Measurements from ENCODE around the gene REG1A.

REG1A gene, protein sequence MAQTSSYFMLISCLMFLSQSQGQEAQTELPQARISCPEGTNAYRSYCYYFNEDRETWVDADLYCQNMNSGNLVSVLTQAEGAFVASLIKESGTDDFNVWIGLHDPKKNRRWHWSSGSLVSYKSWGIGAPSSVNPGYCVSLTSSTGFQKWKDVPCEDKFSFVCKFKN

DNA sequence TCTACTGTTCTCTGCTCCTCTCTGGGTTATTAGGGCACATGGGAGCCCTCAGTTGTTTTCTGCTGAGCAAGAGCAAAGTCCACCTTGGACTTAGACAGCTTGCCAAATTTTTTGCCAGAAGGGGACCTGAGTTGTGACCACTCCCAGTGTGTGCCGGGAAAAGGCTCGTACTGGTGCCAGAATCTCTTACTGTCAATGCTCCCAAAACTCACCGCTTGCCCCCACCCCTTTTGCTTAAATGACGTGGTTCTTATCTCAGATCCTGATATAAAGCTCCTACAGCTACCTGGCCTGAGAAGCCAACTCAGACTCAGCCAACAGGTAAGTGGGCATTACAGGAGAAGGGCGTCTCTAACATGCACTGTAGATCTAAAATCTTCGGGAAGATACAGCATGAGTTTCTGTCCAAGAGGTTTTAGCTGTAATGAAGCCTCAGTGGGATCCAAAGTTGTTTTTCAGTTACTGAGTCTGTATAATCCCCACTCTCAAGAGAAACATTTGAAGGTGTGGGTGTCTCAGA, at the start of gene REG1A:
Gene REG1A (plus strand): TSS at position 295 of the 520 bp plus-strand sequence. CDS start 374 bp downstream, outside the sequence.
- H3K4me3 ChIP-seq (ENCODE audit: low read depth, low read length): no peak within 1 kb of the TSS
- TF ChIP-seq, protein P1, sequence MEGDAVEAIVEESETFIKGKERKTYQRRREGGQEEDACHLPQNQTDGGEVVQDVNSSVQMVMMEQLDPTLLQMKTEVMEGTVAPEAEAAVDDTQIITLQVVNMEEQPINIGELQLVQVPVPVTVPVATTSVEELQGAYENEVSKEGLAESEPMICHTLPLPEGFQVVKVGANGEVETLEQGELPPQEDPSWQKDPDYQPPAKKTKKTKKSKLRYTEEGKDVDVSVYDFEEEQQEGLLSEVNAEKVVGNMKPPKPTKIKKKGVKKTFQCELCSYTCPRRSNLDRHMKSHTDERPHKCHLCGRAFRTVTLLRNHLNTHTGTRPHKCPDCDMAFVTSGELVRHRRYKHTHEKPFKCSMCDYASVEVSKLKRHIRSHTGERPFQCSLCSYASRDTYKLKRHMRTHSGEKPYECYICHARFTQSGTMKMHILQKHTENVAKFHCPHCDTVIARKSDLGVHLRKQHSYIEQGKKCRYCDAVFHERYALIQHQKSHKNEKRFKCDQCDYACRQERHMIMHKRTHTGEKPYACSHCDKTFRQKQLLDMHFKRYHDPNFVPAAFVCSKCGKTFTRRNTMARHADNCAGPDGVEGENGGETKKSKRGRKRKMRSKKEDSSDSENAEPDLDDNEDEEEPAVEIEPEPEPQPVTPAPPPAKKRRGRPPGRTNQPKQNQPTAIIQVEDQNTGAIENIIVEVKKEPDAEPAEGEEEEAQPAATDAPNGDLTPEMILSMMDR (IDR thresholded peaks at IDR 0.05; ENCODE audit: low read depth, low read length): no peak
- in situ Hi-C loops (cut with HindIII; ENCODE audit: low sequenced_read_pairs): no loop called here
- no peak for DNase-seq (ENCODE audit: low read depth, low spot score)

DNA sequence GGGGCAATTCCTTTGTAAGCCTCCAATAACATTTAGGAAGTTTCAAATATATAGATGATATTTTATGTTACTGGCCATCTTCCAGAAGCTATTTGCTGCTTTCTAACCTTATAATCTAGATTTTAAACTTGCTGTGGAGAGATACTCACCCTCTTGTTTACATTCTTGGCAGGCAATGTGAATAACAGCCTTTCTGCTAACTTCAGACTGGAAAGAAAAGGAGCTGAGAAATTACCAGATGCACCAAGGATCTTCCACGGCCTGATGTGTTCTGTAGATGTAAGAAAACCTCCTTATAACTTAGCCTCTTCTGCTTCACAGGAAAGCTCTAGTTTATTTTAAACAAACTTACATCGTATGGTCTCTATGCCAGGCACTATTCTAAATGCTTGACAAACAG, 49.2 kb upstream of the REG1A start:
- TF ChIP-seq, protein P1 (IDR thresholded peaks at IDR 0.05; ENCODE audit: low read depth, low read length): no peak
- no peak for DNase-seq (ENCODE audit: low read depth, low spot score)
- in situ Hi-C loops (cut with HindIII; ENCODE audit: low sequenced_read_pairs): no loop called here
- H3K4me3 ChIP-seq (ENCODE audit: low read depth, low read length): no peak overlapping the region

DNA sequence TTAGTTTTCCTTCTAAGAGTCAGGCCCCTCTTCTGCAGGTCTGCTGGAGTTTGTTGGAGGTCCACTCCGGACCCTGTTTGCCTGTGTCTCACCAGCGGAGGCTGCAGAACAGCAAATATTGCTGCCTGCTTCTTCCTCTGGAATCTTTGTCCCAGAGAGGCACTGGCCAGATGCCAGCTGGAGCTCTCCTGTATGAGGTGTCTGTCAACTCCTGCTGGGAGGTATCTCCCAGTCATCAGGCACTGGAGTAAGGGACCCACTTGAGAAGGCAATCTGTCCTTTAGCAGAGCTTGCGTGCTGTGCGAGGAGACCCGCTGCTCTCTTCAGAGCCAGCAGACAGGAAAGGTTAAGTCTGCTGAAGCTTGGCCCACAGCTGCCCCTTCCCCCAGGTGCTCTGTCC, 37.3 kb upstream of the REG1A start:
- H3K4me3 ChIP-seq (ENCODE audit: low read depth, low read length): no peak overlapping the region
- in situ Hi-C loops (cut with HindIII; ENCODE audit: low sequenced_read_pairs): no loop called here
- no peak for DNase-seq (ENCODE audit: low read depth, low spot score)
- TF ChIP-seq, protein P1 (IDR thresholded peaks at IDR 0.05; ENCODE audit: low read depth, low read length): no peak

DNA sequence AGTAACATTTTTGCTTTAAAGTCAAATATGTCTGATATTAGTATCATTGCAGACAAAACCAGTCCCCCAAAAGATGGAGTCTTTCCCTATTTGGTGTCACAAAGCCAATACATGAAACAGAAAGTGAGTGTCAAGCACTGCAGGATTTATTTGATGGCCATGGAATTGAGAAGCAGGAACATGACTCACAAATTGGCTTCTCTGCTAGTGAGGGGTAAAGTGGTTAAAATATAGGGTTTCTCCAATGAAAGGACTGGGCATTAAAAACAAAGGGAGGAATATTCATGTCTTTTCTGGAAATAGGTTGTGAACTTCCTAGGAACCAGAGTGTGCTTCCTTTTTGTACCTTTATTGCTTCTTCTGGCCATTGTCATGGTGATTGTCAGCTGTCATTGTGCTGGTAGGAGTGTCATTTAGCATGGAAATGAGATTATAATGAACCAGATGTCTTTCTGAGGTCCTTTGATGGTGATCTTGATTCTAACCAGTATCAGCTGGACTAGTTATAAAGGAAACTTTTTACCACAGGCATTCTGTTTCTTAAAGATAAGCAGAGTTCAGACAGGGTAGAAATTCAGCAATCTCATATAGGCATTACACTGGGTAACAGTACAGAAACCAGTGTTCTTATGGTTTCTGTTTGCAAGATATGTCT, 36.6 kb upstream of the REG1A start:
- TF ChIP-seq, protein P1 (IDR thresholded peaks at IDR 0.05; ENCODE audit: low read depth, low read length): no peak
- no peak overlapping the region for H3K4me3 ChIP-seq (ENCODE audit: low read depth, low read length)
- DNase-seq (ENCODE audit: low read depth, low spot score): no peak
- in situ Hi-C loops (cut with HindIII; ENCODE audit: low sequenced_read_pairs): no loop called here

DNA sequence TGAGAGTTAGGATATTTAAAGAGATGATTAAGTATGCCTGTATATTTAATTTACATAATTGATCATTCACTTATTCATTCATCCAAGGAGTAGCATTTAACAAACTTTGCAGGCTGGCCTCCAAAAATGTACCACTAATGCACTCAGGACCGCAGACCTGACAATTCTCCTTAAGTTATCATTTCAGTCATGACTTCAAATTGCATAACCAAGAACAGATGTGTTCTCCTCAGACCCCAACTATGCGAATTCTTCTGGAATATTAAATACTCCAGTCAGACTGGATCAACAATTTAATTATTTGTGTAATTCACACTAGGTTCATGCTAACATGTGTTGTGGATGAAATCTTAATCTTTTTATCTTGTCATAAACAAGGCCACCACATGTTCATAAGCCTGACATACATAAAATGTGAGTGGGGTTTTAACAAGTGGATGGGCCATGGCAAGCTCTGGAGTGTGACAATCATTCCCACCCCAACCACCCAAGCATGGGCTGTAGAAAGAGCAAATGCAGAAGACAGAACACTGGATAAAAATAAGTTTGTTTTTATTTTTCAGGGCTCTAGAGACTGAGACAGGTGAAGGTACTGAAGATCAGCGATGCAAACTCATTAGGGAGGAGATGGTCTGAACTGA, 35.7 kb upstream of the REG1A start:
- DNase-seq (ENCODE audit: low read depth, low spot score): no peak
- TF ChIP-seq, protein P1 (IDR thresholded peaks at IDR 0.05; ENCODE audit: low read depth, low read length): no peak
- in situ Hi-C loops (cut with HindIII; ENCODE audit: low sequenced_read_pairs): no loop called here
- no peak overlapping the region for H3K4me3 ChIP-seq (ENCODE audit: low read depth, low read length)

DNA sequence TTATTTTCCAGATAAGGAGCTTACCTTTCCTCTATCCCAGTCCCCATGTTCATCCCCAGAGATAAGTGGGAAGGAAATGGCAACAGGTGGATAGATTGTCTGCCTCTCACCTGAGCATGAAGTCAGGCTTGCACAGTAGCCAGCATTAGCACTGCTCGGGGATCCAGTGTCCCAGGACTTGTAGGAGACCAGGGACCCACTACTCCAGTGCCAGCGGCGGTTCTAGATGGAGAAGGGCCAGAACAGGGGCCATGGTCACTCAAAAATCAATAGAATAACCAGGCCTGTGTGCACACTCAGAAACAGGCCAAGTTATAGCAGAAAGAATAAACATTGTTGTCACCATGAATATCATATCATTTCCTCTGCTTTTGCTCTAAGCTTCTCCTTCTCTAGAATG, 34.9 kb upstream of the REG1A start:
- in situ Hi-C loops (cut with HindIII; ENCODE audit: low sequenced_read_pairs): no loop called here

More for the DNA sequence above, 34.9 kb upstream of the REG1A start:
- TF ChIP-seq, protein P1 (IDR thresholded peaks at IDR 0.05; ENCODE audit: low read depth, low read length): no peak
- no peak overlapping the region for H3K4me3 ChIP-seq (ENCODE audit: low read depth, low read length)
- DNase-seq (ENCODE audit: low read depth, low spot score): no peak

All from astrocyte of the spinal cord (primary cell).